GM21717 (cell line): ENCODE data around the gene EXOG.

Experiments
- ATAC-seq: cut with Tn5 transposase; IDR thresholded peaks from one replicate; pipeline ENCODE4 v1.9.1; 2021; ENCODE audit warnings: mild to moderate bottlenecking, moderate library complexity; ENCODE audit not compliant: unreplicated experiment

Gene EXOG

GRCh38 chr3:38543586-38543985 lies 47.4 kb downstream of the EXOG start:
- no peak for ATAC-seq

GRCh38 chr3:38544926-38545325 lies 48.8 kb downstream of the EXOG start:
- no peak for ATAC-seq

GRCh38 chr3:38545550-38545949 lies 49.4 kb downstream of the EXOG start:
- no peak for ATAC-seq

- no peak for ATAC-seq
These were observed 49.8 kb downstream of the EXOG start for GRCh38 chr3:38545983-38546382.

- ATAC-seq = no peak
These were observed 52.2 kb downstream of the EXOG start for GRCh38 chr3:38548154-38548931.

GRCh38 chr3:38549082-38549481 lies 52.9 kb downstream of the EXOG start:
- ATAC-seq = no peak

- no peak for ATAC-seq
These were observed 53.3 kb downstream of the EXOG start for GRCh38 chr3:38549486-38549885.

- ATAC-seq = no peak
These were observed 54.1 kb downstream of the EXOG start for GRCh38 chr3:38549957-38550840.

GRCh38 chr3:38551026-38551832 lies 55.1 kb downstream of the EXOG start:
- no peak for ATAC-seq

GRCh38 chr3:38552364-38552763 lies 56.2 kb downstream of the EXOG start:
- no peak for ATAC-seq

- ATAC-seq = no peak
These were observed 56.9 kb downstream of the EXOG start for GRCh38 chr3:38553071-38553470.

- no peak for ATAC-seq
These were observed 58.1 kb downstream of the EXOG start for GRCh38 chr3:38554127-38554827.

GRCh38 chr3:38555149-38555840 lies 59.2 kb downstream of the EXOG start:
- no peak for ATAC-seq

- ATAC-seq = no peak
These were observed 59.8 kb downstream of the EXOG start for GRCh38 chr3:38555926-38556325.

GRCh38 chr3:38556640-38557358 lies 60.7 kb downstream of the EXOG start:
- no peak for ATAC-seq

- no peak for ATAC-seq
These were observed 62.7 kb downstream of the EXOG start for GRCh38 chr3:38558864-38559263.

- no peak for ATAC-seq
These were observed 64.1 kb downstream of the EXOG start for GRCh38 chr3:38560284-38560683.

- no peak for ATAC-seq
These were observed 65.0 kb downstream of the EXOG start for GRCh38 chr3:38560996-38561717.
